Transverse colon (tissue), 4 donors: ENCODE data around the gene CD72. TPM values are rescaled to one million over a fixed set of nuclear protein-coding genes. Genes with fewer than 3 reads are reported as not detected.

ENCODE experiments used
- DNase-seq: peaks from one replicate; pipeline ENCODE4 v3.0.0-alpha.2; 2019
- H3K27ac ChIP-seq, 4 donors: fragments of 200-600 bp; sonication (generic); 2 replicates each; pipeline ENCODE4 v1.5.1; 2016 to 2018; ENCODE audit warnings: inconsistent platforms in 4 of 4
- H3K27me3 ChIP-seq: fragments of 200-600 bp; sonication (generic); 2 replicates; pipeline ENCODE4 v1.5.1; 2017; ENCODE audit warnings: inconsistent platforms
- H3K36me3 ChIP-seq, 4 donors: fragments of 200-600 bp; sonication (generic); 2 replicates each; pipeline ENCODE4 v1.5.1; 2017 to 2019; ENCODE audit warnings: inconsistent platforms in 4 of 4
- H3K4me1 ChIP-seq, 4 donors: fragments of 200-600 bp; sonication (generic); 2 replicates each; pipeline ENCODE4 v1.5.1; 2017 to 2020; ENCODE audit warnings: inconsistent platforms in 4 of 4
- H3K4me3 ChIP-seq, 4 donors: fragments of 200-600 bp; sonication (generic); 1 replicate in 1 of 4; 2 replicates in 3 of 4; pipeline versions ENCODE4 v1.5.1 to v1.6.1; 2017 to 2019; ENCODE audit warnings: inconsistent platforms in 4 of 4
- H3K9me3 ChIP-seq, 2 donors: fragments of 200-600 bp; sonication (generic); 2 replicates each; pipeline ENCODE4 v1.5.1; 2017 to 2019; ENCODE audit warnings: inconsistent platforms in 2 of 2
- CTCF ChIP-seq, 5 experiments: fragments of 200-600 bp in 3 of 5; fragments of 450-650 bp in 2 of 5; sonication (generic) in 3 of 5; IDR thresholded peaks; 1 replicate in 2 of 5; 2 replicates in 3 of 5; pipeline ENCODE4 v1.5.1; 2016 to 2017; ENCODE audit warnings: antibody characterized with exemption in 5 of 5, inconsistent platforms in 3 of 5, mild to moderate bottlenecking in 2 of 5, moderate library complexity in 1 of 5
- EP300 ChIP-seq: sonication (generic); formaldehyde crosslinking; IDR thresholded peaks from one replicate; pipeline ENCODE4 v1.6.1; 2017; ENCODE audit warnings: antibody characterized with exemption, low read depth
- POLR2A ChIP-seq: fragments of 450-650 bp; IDR thresholded peaks from one replicate; pipeline ENCODE4 v1.6.1; 2016; ENCODE audit warnings: antibody characterized with exemption, mild to moderate bottlenecking, moderate library complexity
- POLR2AphosphoS5 ChIP-seq, 3 donors: sonication (generic); formaldehyde crosslinking; IDR thresholded peaks; one replicate each; pipeline ENCODE4 v1.6.1; 2016; ENCODE audit warnings: antibody characterized with exemption in 3 of 3
- WGBS, 2 donors: methylation state at CpG; one replicate each; pipeline ENCODE4 v1.1.5; 2018; ENCODE audit warnings: low coverage in 1 of 2; 5-methylcytosine and 5-hydroxymethylcytosine counted together
- in situ Hi-C, 4 donors: fragments of 200-750 bp; cut with MboI; loops; one replicate each; pipeline versions ENCODE4 v1.15.0 to v1.15.1; 2017; ENCODE audit warnings: low sequenced_read_pairs in 3 of 4, low pct_ligation_motif_present in 1 of 4, low pct_unique_long_range_greater_than_20kb in 1 of 4
- intact Hi-C: fragments of 100-400 bp; cut with DNase I; formaldehyde crosslinking; loops from one replicate; pipeline ENCODE4 v1.15.1; 2023; ENCODE audit warnings: low total_unique reads
- total RNA-seq, 4 donors: library from RNA; depleted of rRNA; stranded (reverse); fragments of >200 nt; gene quantifications; one replicate each; pipeline ENCODE4 v1.1.0, GENCODE V29; 2016

Gene CD72
- 10 to 100 TPM in 2 of 4 donors, 1 to 10 TPM in 2; 3.0 to 21.9 (median 10.9) TPM for total RNA-seq

GRCh38 chr9:35618325-35618727, at the start of gene CD72:
Gene CD72 (minus strand): TSS chr9:35618413. CDS start chr9:35618303, 110 bp downstream.
- peak; percentile 32 for DNase-seq
- intact Hi-C loops: no loop called here
- Histone ChIP-seq H3K27me3 (no peaks in the 10 kb centered on the region), H3K9me3 (no peaks in the 10 kb centered on the region), H3K27ac (peak within 1 kb of the TSS in 3 of 4 donors; percentile 26 to 62 (median 59)), H3K4me3 (peak within 1 kb of the TSS in 3 of 4 donors; percentile 10 to 38 (median 37)), H3K4me1 (peaks cover 3 to 9% (median 8%) of the 10 kb centered on the region in 4 donors), H3K36me3 (no peaks in the 10 kb centered on the region)
- WGBS, 2 donors: 71 to 80% methylated on average over 1 to 7 of the region's 7 CpGs
- in situ Hi-C loops: no loop called here
- TF ChIP-seq EP300: no peak
- no peak for TF ChIP-seq CTCF (IDR thresholded peaks at IDR 0.05)
- TF ChIP-seq POLR2A: no peak
- TF ChIP-seq POLR2AphosphoS5 (IDR thresholded peaks at IDR 0.05): peak in 1 of 3 donors; percentile 43

GRCh38 chr9:35667939-35668338, 49.7 kb upstream of the CD72 start:
- H3K27me3 ChIP-seq: no peaks in the 10 kb centered on the region
- no peak overlapping the region for H3K27ac ChIP-seq
- 93% methylated on average over 3 of the region's 3 CpGs; no CpG with 5 or more reads in 1 of the 2 donors for WGBS, 2 donors
- in situ Hi-C loops: no loop called here
- intact Hi-C loops: no loop called here
- no peak for DNase-seq
- H3K4me3 ChIP-seq: no peak overlapping the region
- TF ChIP-seq EP300: no peak
- TF ChIP-seq CTCF (IDR thresholded peaks at IDR 0.05): no peak
- no peak for TF ChIP-seq POLR2AphosphoS5 (IDR thresholded peaks at IDR 0.05)
- TF ChIP-seq POLR2A: no peak
- H3K36me3 ChIP-seq: no peaks in the 10 kb centered on the region
- H3K4me1 ChIP-seq: peaks cover 6 to 36% (median 31%) of the 10 kb centered on the region in 4 donors
- no peaks in the 10 kb centered on the region for H3K9me3 ChIP-seq

GRCh38 chr9:35666549-35666948, 48.3 kb upstream of the CD72 start:
- Histone ChIP-seq H3K36me3 (no peaks in the 10 kb centered on the region), H3K27me3 (no peaks in the 10 kb centered on the region), H3K9me3 (no peaks in the 10 kb centered on the region), H3K27ac (no peak overlapping the region), H3K4me1 (peaks cover 7 to 46% (median 40%) of the 10 kb centered on the region in 4 donors), H3K4me3 (no peak overlapping the region)
- in situ Hi-C loops (no loop called here), intact Hi-C loops (no loop called here)
- TF ChIP-seq CTCF (IDR thresholded peaks at IDR 0.05) (no peak), POLR2A (no peak), POLR2AphosphoS5 (IDR thresholded peaks at IDR 0.05) (no peak), EP300 (no peak)
- WGBS, 2 donors: 78% methylated on average over 5 of the region's 5 CpGs; no CpG with 5 or more reads in 1 of the 2 donors
- no peak for DNase-seq

- H3K9me3 ChIP-seq: no peaks in the 10 kb centered on the region
- peaks cover 11 to 50% (median 45%) of the 10 kb centered on the region in 4 donors for H3K4me1 ChIP-seq
- in situ Hi-C loops: no loop called here
- intact Hi-C loops: no loop called here
- no peaks in the 10 kb centered on the region for H3K27me3 ChIP-seq
- H3K4me3 ChIP-seq: no peak overlapping the region
- WGBS, 2 donors: 64% methylated on average over 1 of the region's 1 CpG; no CpG with 5 or more reads in 1 of the 2 donors
- no peak overlapping the region for H3K27ac ChIP-seq
- no peak for TF ChIP-seq EP300
- no peak for TF ChIP-seq CTCF (IDR thresholded peaks at IDR 0.05)
- no peak for TF ChIP-seq POLR2A
- TF ChIP-seq POLR2AphosphoS5 (IDR thresholded peaks at IDR 0.05): no peak
- DNase-seq: no peak
- H3K36me3 ChIP-seq: no peaks in the 10 kb centered on the region
Measured at GRCh38 chr9:35666045-35666444, 47.8 kb upstream of the CD72 start.
